GM21423 (cell line): Measurements from ENCODE around the gene UBXN7.
"Not testable (repeated sequence)": the region's sequence is repeated elsewhere in the genome, so short reads cannot be mapped to it uniquely, and the experiment has no call there.

Source experiments
- ATAC-seq: cut with Tn5 transposase; IDR thresholded peaks from one replicate; pipeline ENCODE4 v1.9.1; 2021; ENCODE audit warnings: mild to moderate bottlenecking, moderate library complexity; ENCODE audit not compliant: unreplicated experiment

UBXN7 gene

DNA sequence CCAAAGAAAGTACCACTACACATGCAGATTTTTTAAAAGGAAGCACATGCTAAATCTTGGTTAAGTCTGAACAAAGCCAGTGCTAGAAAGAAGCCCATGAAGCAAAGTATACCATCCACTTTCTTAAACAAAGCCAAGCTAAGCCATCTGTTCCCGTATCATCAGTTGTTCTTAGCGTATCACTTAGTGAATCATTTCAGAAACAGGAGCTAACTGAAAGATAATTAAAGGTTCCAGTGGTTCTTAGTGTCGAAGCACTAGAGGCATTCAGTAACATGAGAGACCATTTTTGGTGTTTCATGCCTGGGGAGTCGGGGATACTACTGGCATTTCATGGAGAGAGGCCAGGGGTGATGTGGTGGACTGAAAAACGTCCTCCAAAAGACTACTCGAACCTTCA is 12.8 kb downstream of the UBXN7 start:
- ATAC-seq, result no peak

DNA sequence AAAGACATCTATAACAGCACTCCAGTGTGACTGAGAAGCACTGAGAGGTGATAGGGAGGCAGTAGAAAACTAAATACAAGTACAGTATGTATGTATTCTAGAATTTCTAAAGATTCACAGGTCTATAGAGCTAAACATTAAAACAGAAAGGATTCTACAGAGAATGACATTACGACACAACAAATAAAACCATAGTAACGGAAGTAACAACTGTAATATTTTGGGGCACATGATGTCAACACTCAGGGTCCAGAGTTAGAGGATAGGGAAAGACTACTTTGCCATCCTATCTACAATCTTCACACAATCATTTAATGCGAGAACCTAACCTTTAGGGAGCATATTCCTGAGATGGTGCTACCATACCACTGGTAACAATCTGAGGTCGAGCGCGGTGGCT is 13.6 kb downstream of the UBXN7 start:
- no peak for ATAC-seq

DNA sequence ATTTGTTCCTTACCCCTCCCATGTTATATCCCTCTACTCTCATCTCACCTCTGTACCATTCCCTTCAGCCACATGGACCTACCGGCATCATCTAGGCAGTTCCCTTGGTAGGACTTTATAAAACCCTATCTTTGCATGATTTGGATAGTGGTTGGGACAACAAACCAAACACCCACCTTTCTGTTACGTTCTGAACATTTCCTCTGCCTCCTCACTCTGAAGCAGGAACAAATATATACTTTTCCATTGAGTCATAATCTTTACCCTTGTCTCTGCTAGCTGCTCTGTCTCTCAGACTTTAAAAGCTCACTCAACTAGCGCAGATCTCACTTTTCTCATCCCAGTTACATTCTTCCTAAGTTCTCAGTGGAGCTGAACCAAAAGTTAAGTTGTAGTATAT is 17.8 kb downstream of the UBXN7 start:
- ATAC-seq, result no peak

DNA sequence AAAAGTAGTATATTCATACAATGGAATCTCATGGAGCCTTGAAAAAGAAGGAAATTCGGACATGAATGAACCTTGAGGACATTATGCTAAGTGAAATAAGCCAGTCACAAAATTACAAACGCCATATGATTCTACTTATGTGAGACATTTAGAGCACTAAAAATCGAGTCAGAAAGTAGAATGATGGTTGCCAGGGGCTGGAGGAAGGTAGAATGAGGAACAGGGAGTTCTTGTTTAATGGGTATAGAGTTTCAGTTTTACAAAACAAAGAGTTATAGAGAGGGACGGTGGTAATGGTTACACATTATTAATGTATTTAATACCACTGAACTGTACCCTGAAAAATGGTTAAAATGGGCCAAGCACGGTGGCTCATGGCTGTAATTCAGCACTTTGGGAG is 19.5 kb downstream of the UBXN7 start:
- ATAC-seq, result peak; percentile 84

DNA sequence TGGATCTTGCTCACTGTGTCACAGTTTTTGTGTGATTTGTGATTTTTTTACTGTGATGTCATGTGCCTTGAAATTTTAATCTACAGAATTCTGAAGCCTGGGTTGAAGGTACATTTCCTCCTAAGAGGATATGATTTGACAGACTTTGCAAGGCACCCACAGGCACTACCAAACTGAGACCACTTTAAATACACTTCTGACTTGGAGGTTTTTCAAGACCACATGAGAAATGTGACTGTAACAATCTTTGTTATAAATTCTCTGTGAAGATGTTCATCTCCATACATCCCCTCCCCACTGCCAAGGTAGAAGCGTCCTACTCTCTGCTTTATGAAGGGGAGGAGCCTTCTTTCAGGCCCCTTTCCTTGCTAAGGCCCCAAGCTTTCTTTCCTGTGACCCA is 22.8 kb downstream of the UBXN7 start:
- no peak for ATAC-seq

DNA sequence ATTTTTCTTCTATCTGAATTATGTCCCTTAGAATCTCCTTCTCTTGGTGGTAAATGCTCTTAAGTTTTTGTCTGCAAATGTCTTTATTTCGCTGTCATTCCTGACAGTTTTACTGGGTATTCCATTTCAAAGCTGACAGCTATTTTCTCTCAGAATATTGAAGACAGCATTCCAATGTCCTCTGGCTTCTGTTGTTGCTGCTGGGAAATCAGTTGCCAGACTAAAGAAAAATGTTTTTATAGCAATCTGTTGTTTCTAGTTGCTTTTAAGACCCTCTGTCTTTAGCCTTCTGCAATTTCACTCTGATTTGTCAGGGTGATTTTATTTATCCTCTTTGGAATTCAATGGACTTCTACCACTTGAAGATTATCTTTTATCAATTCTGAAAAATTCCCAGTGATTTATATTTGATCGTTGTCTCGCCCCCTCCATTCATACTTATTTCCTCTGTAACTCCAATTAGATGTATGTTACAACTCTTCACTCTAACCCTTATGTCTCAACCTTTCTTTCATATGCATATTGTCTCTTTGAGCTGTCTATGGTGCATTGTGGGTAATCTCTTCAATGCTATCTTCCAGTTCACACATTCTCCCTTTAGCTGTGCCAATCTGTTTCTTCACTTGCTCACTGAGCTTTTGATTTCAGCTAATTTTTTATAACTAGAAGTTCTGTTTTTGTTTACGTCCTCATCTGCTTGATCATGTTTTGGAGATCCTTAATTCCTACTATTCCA is 23.5 kb downstream of the UBXN7 start:
- ATAC-seq, result no peak

DNA sequence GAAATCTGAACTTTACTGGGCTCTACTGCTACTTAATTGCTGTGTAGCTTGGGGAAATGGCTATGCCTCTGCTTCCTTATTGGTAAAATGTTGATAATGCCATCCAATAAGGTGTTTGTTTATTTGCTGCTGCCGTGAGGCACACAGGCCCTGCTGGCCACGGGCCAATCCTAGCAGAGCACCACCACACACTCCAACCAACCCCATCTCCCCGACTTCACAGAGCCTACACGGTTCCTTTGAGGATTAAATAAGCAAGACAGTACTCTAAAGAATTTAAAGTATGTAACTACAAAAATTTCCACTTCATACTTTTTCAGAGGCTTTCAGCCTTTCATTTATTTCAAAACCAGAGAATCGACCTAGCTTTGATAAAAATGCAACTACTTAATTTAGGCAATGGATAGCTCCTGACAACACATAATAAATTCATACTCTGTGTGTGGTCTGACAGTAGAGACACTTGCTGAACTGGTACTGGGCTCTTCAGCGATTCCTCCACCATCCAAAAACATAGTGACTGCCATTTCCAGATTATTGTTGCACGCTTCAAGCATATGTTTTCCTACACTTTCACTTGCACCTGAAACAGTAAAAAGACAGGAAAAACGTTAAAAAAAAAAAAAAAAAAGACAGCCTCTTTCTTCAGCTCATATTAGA is 25.3 kb downstream of the UBXN7 start:
- no peak for ATAC-seq

DNA sequence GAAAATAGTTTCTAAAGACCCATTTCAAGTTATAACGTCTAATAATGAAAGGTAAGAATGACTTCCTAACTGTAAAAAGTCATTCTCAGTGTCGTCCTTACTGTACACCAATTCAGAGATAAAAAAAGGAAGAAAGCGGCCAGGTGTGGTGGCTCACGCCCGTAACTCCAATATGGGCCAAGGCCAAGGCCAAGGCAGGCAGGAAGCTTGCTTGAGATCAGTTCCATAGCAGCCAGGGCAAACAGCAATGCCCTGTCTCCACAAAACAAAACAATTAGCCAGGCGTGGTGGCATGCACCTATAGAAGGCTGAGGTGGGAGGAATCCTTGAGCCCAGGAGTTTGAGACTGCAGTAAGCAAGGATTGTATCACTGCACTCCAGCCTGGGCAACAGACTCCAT is 31.9 kb downstream of the UBXN7 start:
- no peak for ATAC-seq

DNA sequence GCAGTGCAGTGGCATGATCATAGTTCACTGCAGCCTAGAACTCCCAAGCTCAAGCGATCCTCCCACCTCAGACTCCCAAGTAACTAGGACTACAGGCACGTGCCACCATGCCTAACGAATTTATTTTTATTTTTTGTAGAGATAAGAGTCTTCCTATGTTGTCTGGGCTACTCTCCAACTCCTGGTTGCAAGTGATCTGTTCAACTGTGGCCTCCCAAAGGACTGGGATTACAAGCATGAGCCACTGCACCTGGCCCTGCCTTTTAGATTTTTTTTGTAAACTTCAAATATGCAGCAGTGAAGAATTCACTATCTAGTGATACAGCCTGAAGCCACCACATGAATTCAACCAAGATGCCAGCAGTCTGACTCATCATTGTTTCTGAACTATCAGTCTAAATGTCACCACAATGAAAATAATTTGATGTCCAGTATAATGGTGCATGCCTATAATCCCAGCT is 32.7 kb downstream of the UBXN7 start:
- no peak for ATAC-seq

DNA sequence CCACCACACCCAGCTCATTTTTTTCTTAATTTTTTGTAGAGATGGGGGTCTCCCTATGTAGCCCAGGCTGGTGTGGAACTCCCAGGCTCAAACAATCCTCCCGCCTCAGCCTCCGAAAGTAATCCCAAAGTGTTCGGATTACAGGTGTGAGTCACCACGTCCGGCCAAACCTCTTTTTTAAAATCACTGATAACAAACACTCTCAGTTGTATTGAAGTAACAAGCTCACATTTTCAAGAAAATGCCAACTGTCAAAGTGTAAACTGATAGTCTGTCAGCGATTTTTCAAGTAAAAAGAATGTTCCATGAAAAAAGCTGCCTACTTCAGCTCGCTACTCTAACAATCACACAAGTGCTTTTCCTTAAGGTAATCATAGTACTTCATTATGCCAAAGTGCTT is 33.4 kb downstream of the UBXN7 start:
- ATAC-seq, result no peak

DNA sequence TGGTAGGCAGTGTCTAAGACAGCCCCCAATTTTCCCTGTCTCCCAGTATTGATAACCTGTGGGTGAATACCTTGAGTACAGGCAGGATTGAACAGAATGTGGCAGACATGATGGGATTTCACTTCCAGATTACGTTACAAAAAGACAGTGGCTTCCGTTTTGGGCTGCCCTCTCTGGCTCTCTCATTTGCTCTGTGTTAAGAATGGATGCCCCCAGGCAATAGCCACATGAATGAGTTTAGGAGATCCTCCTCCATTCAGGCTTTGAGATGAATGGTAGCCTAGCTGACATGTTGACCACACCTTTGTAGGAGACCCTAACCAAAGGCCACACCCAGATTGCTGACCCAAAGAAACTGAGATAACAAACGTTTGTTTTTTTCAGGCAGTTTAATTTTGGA is 34.3 kb downstream of the UBXN7 start:
- ATAC-seq, result no peak

DNA sequence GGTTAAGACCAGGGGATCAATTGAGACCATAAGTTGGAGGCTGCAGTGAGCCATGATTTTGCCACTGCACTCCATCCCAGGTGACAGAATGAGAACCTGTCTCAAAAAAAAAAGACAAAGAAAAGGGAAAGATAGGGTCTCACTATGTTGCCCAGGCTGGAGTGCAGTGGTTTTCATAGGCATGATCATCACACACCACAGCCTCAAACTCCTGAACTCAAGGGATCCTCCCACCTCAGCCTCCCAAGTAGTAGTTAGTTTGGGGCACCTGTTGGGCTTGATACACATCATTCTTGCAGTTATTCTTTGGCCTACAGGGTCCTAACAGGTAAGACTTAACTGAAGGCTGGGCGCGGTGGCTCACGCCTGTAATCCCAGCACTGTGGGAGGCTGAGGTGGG is 42.1 kb downstream of the UBXN7 start:
- ATAC-seq, result no peak

DNA sequence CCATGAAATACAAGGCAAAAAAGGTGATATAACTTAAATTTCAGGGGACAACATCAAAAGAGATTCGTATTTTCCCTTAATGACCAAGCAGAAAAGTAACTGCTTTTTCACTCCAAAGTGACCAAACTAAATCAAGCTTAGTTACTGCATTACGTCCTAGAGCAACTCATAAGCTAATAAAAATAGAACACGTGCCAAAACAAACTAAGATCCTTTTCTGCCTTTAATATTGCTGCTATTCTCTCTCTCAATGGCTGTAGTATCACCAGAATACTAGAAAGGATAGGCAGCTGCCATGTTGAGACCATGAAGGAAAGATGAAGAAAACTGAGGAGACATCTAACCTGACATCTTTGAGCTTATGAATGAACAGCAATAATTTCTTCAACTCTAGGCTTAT is 43.3 kb downstream of the UBXN7 start:
- no peak for ATAC-seq

DNA sequence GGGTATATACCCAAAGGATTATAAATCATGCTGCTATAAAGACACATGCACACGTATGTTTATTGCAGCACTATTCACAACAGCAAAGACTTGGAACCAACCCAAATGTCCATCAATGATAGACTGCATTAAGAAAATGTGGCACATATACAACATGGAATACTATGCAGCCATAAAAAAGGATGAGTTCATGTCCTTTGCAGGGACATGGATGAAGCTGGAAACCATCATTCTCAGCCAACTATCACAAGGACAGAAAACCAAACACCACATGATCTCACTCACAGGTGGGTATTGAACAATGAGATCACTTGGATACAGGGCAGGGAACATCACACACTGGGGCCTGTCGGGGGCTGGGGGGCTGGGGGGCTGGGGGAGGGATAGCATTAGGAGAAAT is 44.3 kb downstream of the UBXN7 start:
- ATAC-seq, result not testable (repeated sequence)

DNA sequence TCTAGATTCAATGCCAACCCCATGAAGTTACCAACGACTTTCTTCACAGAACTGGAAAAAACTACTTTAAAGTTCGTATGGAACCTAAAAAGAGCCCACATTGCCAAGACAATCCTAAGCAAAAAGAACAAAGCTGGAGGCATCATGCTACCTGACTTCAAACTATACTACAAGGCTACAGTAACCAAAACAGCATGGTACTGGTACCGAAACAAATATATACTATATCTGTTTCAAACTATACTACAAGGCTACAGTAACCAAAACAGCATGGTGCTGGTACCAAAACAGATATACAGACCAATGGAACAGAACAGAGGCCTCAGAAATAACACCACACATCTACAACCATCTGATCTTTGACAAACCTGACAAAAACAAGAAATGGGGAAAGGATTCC is 45.4 kb downstream of the UBXN7 start:
- ATAC-seq, result not testable (repeated sequence)

DNA sequence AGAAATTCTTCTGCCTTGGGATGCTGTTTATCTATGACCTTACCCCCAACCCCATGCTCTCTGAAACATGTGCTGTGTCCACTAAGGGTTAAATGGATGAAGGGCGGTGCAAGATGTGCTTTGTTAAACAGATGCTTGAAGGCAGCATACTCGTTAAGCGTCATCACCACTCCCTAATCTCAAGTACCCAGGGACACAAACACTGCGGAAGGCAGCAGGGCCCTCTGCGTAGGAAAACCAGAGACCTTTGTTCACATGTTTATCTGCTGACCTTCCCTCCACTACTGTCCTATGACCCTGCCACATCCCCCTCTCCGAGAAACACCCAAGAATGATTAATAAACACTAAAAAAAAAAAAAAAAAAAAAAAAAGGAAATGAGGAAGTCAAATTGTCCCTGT is 46.2 kb downstream of the UBXN7 start:
- ATAC-seq, result not testable (repeated sequence)

DNA sequence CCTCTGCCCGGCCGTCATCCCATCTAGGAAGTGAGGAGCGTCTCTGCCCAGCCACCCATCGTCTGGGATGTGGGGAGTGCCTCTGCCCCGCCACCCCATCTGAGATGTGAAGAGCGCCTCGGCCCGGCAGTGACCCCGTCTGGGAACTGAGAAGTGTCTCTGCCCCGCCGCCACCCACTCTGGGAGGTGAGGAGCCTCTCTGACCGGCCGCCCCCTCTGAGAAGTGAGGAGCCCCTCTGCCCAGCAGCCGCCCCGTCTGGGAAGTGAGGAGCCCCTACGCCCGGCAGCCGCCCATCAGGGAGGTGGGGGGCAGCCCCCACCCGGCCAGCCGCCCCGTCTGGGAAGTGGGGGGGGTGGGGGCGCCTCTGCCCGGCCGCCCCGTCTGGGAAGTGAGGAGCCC is 46.8 kb downstream of the UBXN7 start:
- ATAC-seq, result not testable (repeated sequence)

DNA sequence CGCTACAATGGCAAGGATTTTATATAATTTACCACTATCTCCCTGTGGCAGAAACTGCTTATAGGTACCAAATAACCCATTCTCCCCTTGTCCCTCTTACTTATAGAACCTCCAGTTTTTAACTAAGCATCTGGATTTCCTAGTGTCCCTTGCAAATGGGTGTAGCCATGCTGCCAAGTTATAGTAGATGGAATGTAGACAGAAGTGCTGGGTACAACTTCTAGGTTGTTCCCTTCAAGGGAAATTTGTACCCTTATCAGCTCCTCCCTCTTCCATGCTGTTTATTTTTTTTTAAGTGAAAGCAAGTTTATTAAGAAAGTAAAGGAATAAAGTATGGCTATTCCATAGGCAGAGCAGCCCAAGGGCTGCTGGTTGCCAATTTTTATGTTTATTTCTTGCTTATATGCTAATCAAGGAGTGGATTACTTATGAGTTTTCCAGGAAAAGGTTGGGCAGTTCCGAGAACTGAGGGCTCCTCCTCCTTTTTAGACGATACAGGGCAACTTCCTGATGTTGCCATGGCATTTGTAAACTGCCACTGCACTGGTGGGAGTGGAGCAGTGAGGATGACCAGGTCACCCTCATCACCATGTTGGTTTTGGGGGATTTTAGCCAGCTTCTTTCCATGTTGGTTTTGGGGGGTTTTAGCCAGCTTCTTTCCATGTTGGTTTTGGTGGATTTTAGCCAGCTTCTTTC is 53.9 kb downstream of the UBXN7 start:
- no peak for ATAC-seq

DNA sequence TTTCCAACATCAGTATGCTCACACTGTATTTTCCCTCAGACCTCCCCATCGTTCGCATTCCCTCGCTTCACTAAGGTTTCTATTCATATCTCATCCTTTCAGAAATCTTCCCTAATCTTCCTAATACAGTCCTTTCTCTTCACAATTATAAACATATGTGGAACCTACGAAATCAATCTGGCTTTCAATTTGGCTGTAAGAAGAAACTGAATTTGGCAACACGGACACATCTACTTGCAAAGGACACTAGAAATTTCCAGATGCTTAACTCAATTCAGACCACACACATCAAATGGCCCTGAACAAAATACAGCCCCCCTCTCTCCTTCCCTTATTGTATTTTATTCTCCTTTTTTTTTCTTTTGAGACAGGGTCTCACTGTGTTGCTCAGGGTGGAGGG is 54.9 kb downstream of the UBXN7 start:
- ATAC-seq, result no peak

DNA sequence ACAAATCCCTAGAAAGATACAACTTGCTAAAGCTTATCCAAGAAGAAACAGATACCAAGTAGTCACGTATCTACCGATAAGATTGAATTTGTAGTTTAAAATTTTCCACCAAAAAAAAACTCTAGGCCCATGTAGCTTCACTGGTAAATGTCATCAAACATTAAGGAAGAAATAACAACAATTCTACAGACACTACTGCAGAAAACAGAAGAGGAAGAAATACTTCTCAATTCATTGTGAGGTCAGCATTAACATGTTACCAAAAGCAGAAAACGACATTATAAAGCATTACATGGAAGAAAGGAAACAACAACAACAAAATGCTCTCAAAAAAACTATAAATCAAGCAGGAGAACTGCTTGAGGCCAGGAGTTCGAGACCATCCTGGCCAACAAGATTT is 66.5 kb downstream of the UBXN7 start:
- no peak for ATAC-seq

DNA sequence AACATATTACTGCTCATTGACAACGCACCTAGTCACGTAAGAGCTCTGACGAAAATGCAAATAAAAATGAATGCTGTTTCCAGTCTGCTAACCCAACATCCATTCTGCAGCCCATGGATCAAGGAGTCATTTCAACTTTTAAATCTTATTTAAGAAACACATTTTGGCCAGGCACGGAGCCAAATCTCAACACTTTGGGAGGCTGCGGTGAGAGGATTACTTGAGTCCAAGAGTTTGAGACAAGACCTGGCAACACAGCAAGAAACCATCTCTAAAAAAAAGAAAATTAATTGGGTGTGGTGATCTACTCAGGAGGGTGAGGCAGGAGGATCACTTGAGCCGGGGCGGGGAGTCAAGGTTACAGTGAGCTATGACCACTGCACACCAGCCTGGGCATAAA is 71.6 kb downstream of the UBXN7 start:
- ATAC-seq, result no peak

DNA sequence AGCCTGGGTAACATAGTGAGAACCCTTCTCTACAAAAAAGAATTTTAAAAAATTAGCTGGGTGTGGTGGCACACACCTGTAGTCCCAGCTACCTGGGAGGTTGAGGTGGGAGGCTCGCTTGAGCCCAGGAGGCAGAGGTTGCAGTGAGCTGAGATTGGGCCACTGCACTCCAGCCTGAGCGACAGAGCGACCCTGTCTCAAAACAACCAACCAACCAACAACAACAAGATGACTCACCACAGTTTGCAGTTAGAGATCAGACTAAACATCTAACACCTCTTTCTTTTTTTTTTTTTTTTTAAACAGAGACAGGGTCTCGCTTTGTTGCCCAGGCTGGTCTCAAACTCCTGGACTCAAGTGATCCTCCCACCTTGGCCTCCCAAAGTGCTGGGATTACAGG is 73.7 kb downstream of the UBXN7 start:
- not testable (repeated sequence) for ATAC-seq
